ENCODE data around the gene ARHGAP21. TPM values are rescaled to one million over a fixed set of nuclear protein-coding genes. Genes with fewer than 3 reads are reported as not detected.
"Not testable (repeated sequence)": the region's sequence is repeated elsewhere in the genome, so short reads cannot be mapped to it uniquely, and the experiment has no call there.

The ARHGAP21 gene
- total RNA-seq, 1 experiment from 2014 or later, result 59.4 TPM

- Mint-ChIP-seq H3K27me3 (ENCODE audit: low read depth) (no peaks in the 10 kb centered on the region), H3K36me3 (ENCODE audit: insufficient read depth in 1 of 3, low read depth in 3 of 3) (peaks cover 16 to 25% (median 22%) of the 10 kb centered on the region in 3 experiments), H3K4me1 (no peaks in the 10 kb centered on the region), H3K9me3 (peaks cover 15% of the 10 kb centered on the region in 2 experiments), H3K27ac (no peak overlapping the region), H3K4me3 (no peak overlapping the region)
- TF ChIP-seq CTCF (conservative IDR thresholded peaks at IDR 0.05), result no peak
- no peaks in the 10 kb centered on the region for H4K20me1 ChIP-seq (ENCODE audit: control insufficient read depth, insufficient read depth, insufficient read length)
- no peak overlapping the region for H4K8ac ChIP-seq (replicated peaks; ENCODE audit: insufficient read length, low read depth, low read length)
- no peak overlapping the region for H3K18ac ChIP-seq (ENCODE audit: insufficient read length, low read depth, low read length)
- no peaks in the 10 kb centered on the region for H3K27me3 ChIP-seq (ENCODE audit: insufficient read depth, low read length)
- H3K4me2 ChIP-seq (ENCODE audit: insufficient read depth, insufficient read length, low read length), result no peak overlapping the region
- H2BK15ac ChIP-seq (ENCODE audit: low read depth, low read length), result no peak overlapping the region
- H3K79me1 ChIP-seq (ENCODE audit: insufficient read depth, low read depth, low read length, poor library complexity, severe bottlenecking), result no peaks in the 10 kb centered on the region
- no peak overlapping the region for H2BK5ac ChIP-seq (ENCODE audit: insufficient read length, low read length)
- no peak overlapping the region for H4K5ac ChIP-seq (ENCODE audit: insufficient read length, low read depth, low read length)
- H3K9ac ChIP-seq (ENCODE audit: extremely low read depth, insufficient read length, low read length), result no peak overlapping the region
- no peak overlapping the region for H3K14ac ChIP-seq (ENCODE audit: insufficient read depth, low read length)
- no peak overlapping the region for H2BK120ac ChIP-seq (ENCODE audit: low read depth, low read length, poor library complexity, severe bottlenecking)
- no peak overlapping the region for H4K91ac ChIP-seq (ENCODE audit: insufficient read length, low read depth, low read length)
- H3K79me2 ChIP-seq (ENCODE audit: insufficient read depth, low read length), result no peaks in the 10 kb centered on the region
- H3K9me3 ChIP-seq (ENCODE audit: control insufficient read depth, low read depth, low read length), result no peaks in the 10 kb centered on the region
- no peaks in the 10 kb centered on the region for H3K4me1 ChIP-seq (ENCODE audit: insufficient read depth, low read length)
- H3K27ac ChIP-seq (ENCODE audit: insufficient read length, low read depth, low read length), result no peak overlapping the region
- no peaks in the 10 kb centered on the region for H3K23me2 ChIP-seq (ENCODE audit: insufficient read length, low read depth, low read length, poor library complexity, severe bottlenecking)
- H3K23ac ChIP-seq (ENCODE audit: insufficient read length, low read depth, low read length), result no peak overlapping the region
- no peak for DNase-seq
- no CpG with 5 or more reads among the region's 2 CpGs for WGBS (ENCODE audit: extremely low coverage, insufficient read length, low lambda C conversion rate)
- no peak overlapping the region for H2AK5ac ChIP-seq (ENCODE audit: insufficient read length, low read length)
- no peak overlapping the region for H3K56ac ChIP-seq (ENCODE audit: insufficient read length, low read depth, low read length)
- no peak overlapping the region for H2BK20ac ChIP-seq (ENCODE audit: low read depth, low read length, poor library complexity, severe bottlenecking)
- H3T11ph ChIP-seq (ENCODE audit: low read length), result no peak overlapping the region
- no peak overlapping the region for H2AFZ ChIP-seq (ENCODE audit: low read length)
- H2BK12ac ChIP-seq (ENCODE audit: insufficient read length, low read depth, low read length), result no peak overlapping the region
- H3K4ac ChIP-seq (ENCODE audit: low read depth, low read length), result no peak overlapping the region
Measured at GRCh38 chr10:24661376-24661775, 62.3 kb downstream of the ARHGAP21 start.

GRCh38 chr10:24658319-24658718 lies 65.4 kb downstream of the ARHGAP21 start:
- H4K8ac ChIP-seq (replicated peaks; ENCODE audit: insufficient read length, low read depth, low read length); H2BK15ac ChIP-seq (ENCODE audit: low read depth, low read length); H3K27me3 ChIP-seq (ENCODE audit: insufficient read depth, low read length); H3K27me3 Mint-ChIP-seq (ENCODE audit: low read depth); H3T11ph ChIP-seq (ENCODE audit: low read length); H3K79me1 ChIP-seq (ENCODE audit: insufficient read depth, low read depth, low read length, poor library complexity, severe bottlenecking); H3K56ac ChIP-seq (ENCODE audit: insufficient read length, low read depth, low read length); H3K4ac ChIP-seq (ENCODE audit: low read depth, low read length); H3K18ac ChIP-seq (ENCODE audit: insufficient read length, low read depth, low read length); H4K5ac ChIP-seq (ENCODE audit: insufficient read length, low read depth, low read length); H2BK5ac ChIP-seq (ENCODE audit: insufficient read length, low read length); H2BK120ac ChIP-seq (ENCODE audit: low read depth, low read length, poor library complexity, severe bottlenecking); H3K9ac ChIP-seq (ENCODE audit: extremely low read depth, insufficient read length, low read length); H2BK20ac ChIP-seq (ENCODE audit: low read depth, low read length, poor library complexity, severe bottlenecking); H3K23ac ChIP-seq (ENCODE audit: insufficient read length, low read depth, low read length); H4K91ac ChIP-seq (ENCODE audit: insufficient read length, low read depth, low read length); H2AFZ ChIP-seq (ENCODE audit: low read length); H3K4me1 Mint-ChIP-seq; H3K4me1 ChIP-seq (ENCODE audit: insufficient read depth, low read length); H3K9me3 ChIP-seq (ENCODE audit: control insufficient read depth, low read depth, low read length); H4K20me1 ChIP-seq (ENCODE audit: control insufficient read depth, insufficient read depth, insufficient read length); H2BK12ac ChIP-seq (ENCODE audit: insufficient read length, low read depth, low read length); H3K27ac ChIP-seq (ENCODE audit: insufficient read length, low read depth, low read length); H3K79me2 ChIP-seq (ENCODE audit: insufficient read depth, low read length); H3K4me2 ChIP-seq (ENCODE audit: insufficient read depth, insufficient read length, low read length); H3K4me3 Mint-ChIP-seq; H3K14ac ChIP-seq (ENCODE audit: insufficient read depth, low read length); DNase-seq; H2AK5ac ChIP-seq (ENCODE audit: insufficient read length, low read length); H3K23me2 ChIP-seq (ENCODE audit: insufficient read length, low read depth, low read length, poor library complexity, severe bottlenecking); H3K27ac Mint-ChIP-seq: not testable (repeated sequence)
- WGBS (ENCODE audit: extremely low coverage, insufficient read length, low lambda C conversion rate), result no CpG with 5 or more reads among the region's 4 CpGs
- Mint-ChIP-seq H3K36me3 (ENCODE audit: insufficient read depth in 1 of 3, low read depth in 3 of 3) (peaks cover 23 to 35% (median 23%) of the 10 kb centered on the region in 3 experiments), H3K9me3 (peaks cover 23 to 26% of the 10 kb centered on the region in 2 experiments)

All from H9 (cell line).